CD4-positive, alpha-beta T cell treated with Interleukin-10 for 1 hour (primary cell): ENCODE data around the gene MVK.
"Not testable (repeated sequence)": the region's sequence is repeated elsewhere in the genome, so short reads cannot be mapped to it uniquely, and the experiment has no call there.

Experiments used
- DNase-seq: peaks from one replicate; pipeline ENCODE4 v3.0.0-alpha.2; 2020

The MVK gene

GRCh38 chr12:109592195-109592904, 18.8 kb downstream of the MVK start:
- DNase-seq: no peak

DNA sequence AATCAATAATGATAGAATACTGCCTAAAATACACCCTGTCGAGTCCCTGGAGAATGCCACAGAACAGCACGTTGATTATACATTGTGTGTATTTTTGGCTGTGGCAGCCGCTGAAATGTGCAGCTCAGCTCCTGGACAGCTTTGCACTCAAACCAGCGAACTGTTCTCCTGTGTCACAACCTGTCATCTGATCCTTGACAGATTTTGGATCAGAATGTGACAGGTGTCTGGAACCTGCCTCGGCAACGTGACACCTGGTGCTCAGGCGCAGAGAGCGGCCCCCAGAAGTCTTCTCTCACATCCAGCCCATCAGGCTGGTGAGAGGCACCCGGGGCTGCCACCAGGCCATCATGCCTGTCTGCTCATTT, 19.3 kb downstream of the MVK start:
- no peak for DNase-seq

DNA sequence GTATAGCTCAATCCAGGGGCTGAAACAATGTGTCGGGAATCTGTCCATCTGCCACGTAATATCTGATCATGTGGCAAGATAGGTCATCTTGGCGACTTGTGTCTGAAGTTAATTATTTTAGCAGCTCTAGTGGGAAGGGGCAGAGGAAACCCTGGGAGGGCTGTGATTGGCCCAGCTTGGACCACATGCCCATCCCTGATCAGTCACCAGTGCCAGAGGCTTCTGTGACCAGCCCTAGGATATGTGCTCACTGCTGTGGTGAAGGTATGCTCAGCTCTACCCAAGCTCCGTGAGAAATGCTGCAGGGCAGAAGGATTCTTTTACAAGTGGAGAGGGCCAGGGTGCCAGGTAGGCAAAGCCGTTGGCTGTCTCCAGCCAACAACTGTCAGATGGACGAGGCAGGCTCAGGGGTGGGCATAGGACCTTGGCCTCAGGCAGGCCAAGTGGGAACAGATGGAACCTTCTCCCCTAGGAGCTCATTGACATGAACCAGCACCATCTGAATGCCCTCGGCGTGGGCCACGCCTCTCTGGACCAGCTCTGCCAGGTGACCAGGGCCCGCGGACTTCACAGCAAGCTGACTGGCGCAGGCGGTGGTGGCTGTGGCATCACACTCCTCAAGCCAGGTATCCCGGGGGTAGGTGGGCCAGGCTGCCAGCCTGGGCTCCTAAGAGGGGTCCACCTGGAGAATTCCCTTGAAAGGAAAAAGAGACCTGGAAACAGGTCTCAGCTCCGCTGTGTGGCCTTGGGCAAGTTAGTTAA, 21.1 kb downstream of the MVK start:
- DNase-seq: no peak

- DNase-seq: peak; percentile 5
Observed at GRCh38 chr12:109595321-109595902, 21.8 kb downstream of the MVK start.

GRCh38 chr12:109596418-109597244, 23.0 kb downstream of the MVK start:
- DNase-seq: no peak

DNA sequence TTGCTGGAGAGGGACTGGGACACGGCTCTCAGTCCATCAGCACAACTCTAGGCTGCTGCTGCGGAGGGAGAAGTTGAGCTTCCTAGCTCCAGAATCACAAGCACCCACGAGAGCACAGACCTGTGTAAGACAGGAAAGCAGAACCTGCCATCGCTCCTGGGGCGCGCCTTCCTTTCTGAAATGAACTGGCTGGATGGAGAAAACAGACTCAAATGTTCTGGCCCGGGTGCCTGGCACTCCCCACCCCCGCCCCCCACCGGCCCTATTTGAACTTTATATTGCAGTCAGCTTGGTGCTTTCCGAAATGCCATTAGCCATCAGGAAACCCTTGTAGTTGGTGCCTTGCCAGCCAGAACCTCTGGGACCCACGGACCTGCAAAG, 23.8 kb downstream of the MVK start:
- DNase-seq: no peak

DNA sequence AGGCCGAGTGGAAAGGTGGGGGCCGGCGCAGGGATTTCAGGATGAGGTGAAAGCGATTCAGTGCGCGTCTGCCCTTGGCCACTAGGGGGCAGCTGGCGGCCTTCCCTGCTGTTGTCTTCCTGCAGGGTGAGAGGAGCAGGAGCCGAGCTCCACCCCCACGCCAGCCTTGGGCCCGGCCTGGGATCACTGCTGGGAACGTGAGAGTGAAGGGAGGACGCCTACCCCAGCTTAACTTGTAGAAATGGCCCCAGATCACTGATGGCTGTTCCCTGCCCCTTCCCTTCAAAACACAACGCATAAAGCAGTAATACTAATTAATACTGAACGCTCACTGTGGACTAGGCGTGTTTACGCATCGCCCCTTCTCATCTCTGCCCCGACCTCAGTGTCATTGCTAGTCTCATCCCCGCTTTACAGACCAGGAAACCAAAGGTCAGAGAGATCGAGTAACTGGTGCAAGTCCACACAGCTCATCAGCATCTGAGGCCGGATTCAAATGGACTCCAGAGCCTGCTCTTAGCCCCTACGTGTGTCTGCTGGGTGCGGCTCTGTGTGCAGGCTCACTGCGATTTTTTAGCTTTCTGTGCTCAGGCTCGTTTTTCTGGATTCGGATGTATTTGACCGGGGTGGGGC, 24.3 kb downstream of the MVK start:
- peak; percentile 59 for DNase-seq

DNA sequence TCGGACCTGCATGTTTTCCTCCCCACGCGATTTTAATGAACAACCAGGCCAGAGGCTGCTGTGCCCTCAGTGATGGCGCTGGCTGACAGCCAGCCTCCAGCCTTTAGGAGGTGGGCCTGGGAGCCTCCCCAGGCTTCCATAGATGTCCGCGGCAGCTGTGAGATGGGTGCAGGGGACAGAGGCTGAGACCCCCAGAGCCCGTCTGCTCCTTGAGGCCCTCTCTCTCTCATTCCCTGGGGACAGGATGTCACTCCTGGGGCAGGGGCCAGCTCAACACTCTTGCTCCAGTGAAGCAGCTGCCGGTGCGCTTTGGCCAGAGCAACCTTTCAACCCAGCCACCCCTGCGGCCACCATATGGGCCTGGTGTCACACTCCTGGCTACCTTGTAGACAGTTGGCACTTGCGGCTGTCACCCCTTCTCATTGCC, 24.8 kb downstream of the MVK start:
- no peak for DNase-seq

DNA sequence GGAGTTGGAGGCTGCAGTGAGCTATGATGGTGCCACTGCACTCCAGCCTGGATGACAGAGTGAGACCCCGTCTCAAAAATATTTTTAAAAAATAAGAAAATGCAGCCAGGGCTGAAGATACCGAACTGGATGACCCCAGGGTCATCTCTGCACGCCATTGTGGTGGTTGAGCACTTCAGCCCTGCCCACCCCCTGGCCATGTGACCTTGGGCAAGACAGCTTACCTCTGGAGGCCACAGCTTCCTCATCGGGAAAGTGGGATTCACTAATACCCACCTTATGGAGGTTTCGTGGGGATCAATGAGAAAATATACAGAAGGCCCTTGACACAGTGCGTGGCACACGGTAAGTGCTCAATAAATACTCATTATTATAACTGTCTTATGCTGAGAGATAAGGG, 25.5 kb downstream of the MVK start:
- DNase-seq: no peak

- no peak for DNase-seq
Observed at GRCh38 chr12:109600481-109600880, 26.9 kb downstream of the MVK start.

DNA sequence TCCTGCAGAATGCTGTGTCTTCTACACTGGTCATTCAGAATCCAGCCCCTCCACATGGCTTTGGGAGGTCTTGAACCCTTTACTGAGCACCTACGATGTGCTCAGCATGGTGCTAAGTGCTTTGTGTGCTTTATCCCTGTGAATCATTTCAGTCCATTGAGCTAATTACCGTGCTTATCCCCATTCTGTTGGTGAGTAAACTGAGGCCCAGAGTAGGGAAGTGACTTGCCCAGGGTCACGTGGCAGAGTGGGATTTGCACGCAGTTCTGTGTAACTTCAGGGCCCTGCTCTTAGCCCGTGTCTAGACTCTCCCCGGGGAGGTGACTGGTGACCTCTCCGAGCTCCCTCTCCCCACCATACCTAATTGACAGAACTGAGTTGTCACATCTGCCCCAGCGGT, 27.4 kb downstream of the MVK start:
- DNase-seq: no peak

GRCh38 chr12:109601557-109601956, 28.0 kb downstream of the MVK start:
- DNase-seq: no peak

DNA sequence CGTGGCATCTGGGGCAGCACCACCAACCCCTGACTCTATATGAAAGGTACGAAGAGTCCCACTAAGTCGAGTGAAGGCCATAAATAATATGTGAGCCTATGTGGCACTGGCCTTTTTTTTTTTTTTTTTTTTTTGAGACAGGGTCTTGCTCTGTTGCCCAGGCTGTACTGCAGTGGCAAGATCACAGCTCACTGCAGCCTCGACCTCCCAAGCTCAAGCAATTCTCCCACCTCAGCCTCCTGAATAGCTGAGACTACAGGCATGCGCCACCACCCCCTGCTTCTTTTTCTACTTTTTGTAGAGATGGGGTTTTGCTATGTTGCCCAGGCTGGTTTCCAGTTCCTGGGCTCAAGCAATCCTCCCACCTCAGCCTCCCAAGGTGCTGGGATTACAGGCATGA, 28.5 kb downstream of the MVK start:
- DNase-seq: not testable (repeated sequence)

- no peak for DNase-seq
Observed at GRCh38 chr12:109604132-109604585, 30.6 kb downstream of the MVK start.

DNA sequence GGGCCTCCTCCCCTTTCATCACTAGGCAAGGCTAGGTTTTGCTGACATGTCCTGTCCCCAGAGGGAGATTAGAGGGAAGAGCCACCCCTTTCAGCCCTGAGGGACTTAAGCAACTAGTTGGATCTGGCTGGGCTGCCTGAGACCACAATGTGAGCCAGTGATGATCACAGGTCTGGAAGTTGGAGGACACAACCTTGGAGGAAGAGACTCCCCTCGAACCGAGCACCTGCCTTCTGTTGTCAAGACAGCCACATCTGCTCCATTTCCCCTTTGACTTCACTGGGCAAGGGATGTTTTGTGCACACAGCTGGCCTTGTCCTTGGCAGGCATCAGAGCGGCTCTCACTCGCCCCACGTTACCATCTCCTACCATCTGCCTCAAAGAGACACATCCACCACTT, 31.4 kb downstream of the MVK start:
- no peak for DNase-seq

DNA sequence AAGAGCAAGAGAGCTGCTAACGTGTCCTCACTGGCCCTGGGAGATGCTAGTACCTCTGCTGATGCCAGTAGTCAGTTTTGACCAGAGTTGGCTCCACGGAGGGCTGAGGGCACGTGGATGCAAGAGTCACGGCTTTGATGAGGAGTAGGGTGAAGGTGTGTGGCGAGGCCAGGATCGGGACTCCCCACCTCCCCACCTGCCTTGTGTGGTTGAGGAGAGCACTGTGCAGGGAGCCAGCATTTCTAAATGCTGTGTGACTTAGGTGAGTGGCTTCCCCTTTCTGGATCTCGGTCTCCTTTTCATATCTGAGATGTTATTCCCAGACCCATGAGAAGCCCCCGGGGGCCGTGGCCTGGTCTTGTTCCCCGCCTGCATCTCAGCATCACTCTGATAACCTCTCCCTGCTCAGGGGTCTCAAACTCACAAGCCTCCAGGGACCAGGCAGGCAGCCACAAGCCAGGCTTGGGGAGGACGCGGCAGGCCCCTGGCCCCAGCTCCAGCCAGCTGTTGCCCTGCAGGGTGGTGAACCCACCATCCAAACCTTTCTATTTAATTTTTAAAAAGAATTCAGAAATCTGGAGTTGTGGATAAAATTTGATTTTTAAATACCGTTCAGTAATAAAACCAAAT, 32.1 kb downstream of the MVK start:
- DNase-seq: no peak

DNA sequence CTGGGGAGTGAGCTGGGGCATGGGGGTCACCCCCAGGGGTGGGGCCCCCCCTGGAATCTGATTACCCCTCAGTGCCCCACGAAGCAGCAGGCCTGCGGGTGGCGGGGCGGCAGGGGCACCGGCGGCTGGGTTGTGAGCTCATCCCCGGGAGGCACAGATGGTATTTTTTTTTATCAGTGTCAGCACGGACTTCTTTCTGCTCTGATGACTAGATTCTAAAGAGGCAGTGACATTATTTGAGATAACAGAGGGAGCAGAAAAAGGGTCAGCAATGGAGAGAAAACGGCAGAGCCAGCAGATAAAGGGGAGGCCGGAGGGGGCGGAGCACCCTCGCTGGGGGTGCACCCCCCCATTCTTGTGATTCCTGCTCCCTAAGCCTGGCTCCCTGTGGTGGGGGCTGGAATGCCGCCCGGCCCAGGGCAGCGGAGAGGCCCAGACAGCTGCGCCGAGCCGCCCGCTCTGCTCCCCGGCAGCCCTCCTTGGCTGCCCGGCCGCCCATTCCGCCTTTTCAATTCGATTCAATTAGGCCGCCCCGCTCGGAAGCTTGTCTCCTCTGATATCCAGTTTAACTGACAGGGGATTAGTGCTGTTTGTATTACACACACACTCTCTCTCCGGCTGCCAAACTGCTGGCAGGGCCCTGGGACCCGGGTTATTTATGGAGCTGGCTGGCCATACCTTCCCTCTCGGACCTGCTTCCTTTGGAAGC, 32.9 kb downstream of the MVK start:
- no peak for DNase-seq

- no peak for DNase-seq
Observed at GRCh38 chr12:109607618-109608017, 34.0 kb downstream of the MVK start.

DNA sequence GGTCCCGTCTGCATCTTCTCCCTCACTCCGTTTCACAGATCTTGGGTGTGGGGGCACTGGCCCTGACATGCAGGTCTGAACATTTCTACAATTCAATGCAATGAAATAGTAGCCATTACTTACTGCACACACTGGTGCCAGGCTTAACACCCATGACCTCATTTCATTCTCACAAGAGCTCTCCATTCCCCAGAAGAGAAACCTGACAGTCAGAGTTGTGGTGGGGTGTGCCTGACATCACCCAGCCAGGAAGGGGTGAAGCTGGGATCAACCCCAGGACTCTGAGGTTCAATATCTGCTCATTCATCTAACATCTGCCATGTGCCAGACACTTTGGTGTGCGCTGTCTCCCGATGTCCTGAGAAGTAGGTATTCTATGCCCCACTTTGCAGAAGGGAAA, 34.7 kb downstream of the MVK start:
- no peak for DNase-seq

GRCh38 chr12:109608793-109609192, 35.2 kb downstream of the MVK start:
- no peak for DNase-seq

- no peak for DNase-seq
Observed at GRCh38 chr12:109609342-109609741, 35.7 kb downstream of the MVK start.

- no peak for DNase-seq
Observed at GRCh38 chr12:109610523-109610922, 36.9 kb downstream of the MVK start.
